ENCODE results near the gene THPO. TPM values are rescaled to one million over a fixed set of nuclear protein-coding genes. Genes with fewer than 3 reads are reported as not detected.

THPO gene
- total and polyA plus RNA-seq, 9 of the 15 experiments (the other 6 are each of a cell fraction or from before 2014, with no cell fraction given): 0.11 to 1.1 (median 0.35) TPM; not detected in 1

GRCh38 chr3:184405075-184406030 lies 27.3 kb upstream of the THPO start:
- Histone ChIP-seq H3K4me2 (ENCODE audit: insufficient read depth, low read length) (no peak overlapping the region), H3K9ac (ENCODE audit: insufficient read depth in 1 of 2, low read depth in 2 of 2, low read length in 2 of 2) (0 out of 4 replicates have a peak overlapping the region, but pooled peaks of 1 of the 2 experiments have one; percentile 19), H2AFZ (ENCODE audit: low read depth, low read length) (no peak overlapping the region), H3K36me3 (ENCODE audit: control insufficient read depth, insufficient read depth, low read length) (no peaks in the 10 kb centered on the region), H3K9me1 (ENCODE audit: control insufficient read depth, insufficient read depth, low read length) (no peaks in the 10 kb centered on the region), H3K4me1 (replicated peaks in 1 of 2; ENCODE audit: control insufficient read depth in 2 of 2, insufficient read depth in 2 of 2, low read length in 2 of 2) (no peaks in the 10 kb centered on the region; a peak in 1 of 5 replicates), H3K27ac (ENCODE audit: extremely low read depth, low read depth, low read length) (no peak overlapping the region), H3K9me3 (replicated peaks; ENCODE audit: control insufficient read depth, insufficient read depth, low read depth, low read length) (no peaks in the 10 kb centered on the region), H3K79me2 (ENCODE audit: control insufficient read depth, insufficient read depth, low read length) (no peaks in the 10 kb centered on the region), H3K4me3 (no peak overlapping the region), H3K27me3 (ENCODE audit: control insufficient read depth in 2 of 2, insufficient read depth in 2 of 2, low read length in 2 of 2) (peaks cover 39 to 77% of the 10 kb centered on the region in 2 experiments), H4K20me1 (replicated peaks; ENCODE audit: control insufficient read depth, insufficient read depth, low read length) (peaks cover 17% of the 10 kb centered on the region)
- 2% methylated on average over 19 of the region's 20 CpGs for WGBS (ENCODE audit: insufficient coverage, low coverage, missing lambda C conversion rate)
- DNase-seq (ENCODE audit: extremely low read depth in 1 of 4, low spot score in 3 of 4) (peak in 1 of 4 experiments; percentile 34), ATAC-seq (peak; percentile 80), FAIRE-seq (peak; percentile 67)
- CTCF ChIA-PET (ENCODE audit: low intra/inter-chr PET ratio): no interaction called here
- intact Hi-C loops (cut with micrococcal nuclease) (no loop called here), in situ Hi-C loops (cut with MboI) (loop anchor here (25.0 kb wide), 1 partner anchor 382 kb away; no protein-coding TSS in a partner anchor)
- no TSS peak for BruUV-seq (replicated peaks)
- POLR2A ChIA-PET: interaction anchor here (1.1 to 1.6 kb wide), 3 partner anchors 9 to 14 kb away, joined by 3 to 4 read pairs (median 3); no protein-coding TSS in a partner anchor
- peak; percentile 39; the same call in 1 of the 2 replicates for TF ChIP-seq EGR1 (conservative IDR thresholded peaks at IDR 0.05)
- no peak for TF ChIP-seq THAP7 (CRISPR knock-in tag; IDR thresholded peaks at IDR 0.05)
- TF ChIP-seq JUN (IDR thresholded peaks at IDR 0.05; ENCODE audit: borderline replicate concordance, low read depth, low read length): no peak
- TF ChIP-seq JUN (CRISPR knock-in tag; IDR thresholded peaks at IDR 0.05; ENCODE audit: borderline replicate concordance): no peak
- TF ChIP-seq TEAD4 (IDR thresholded peaks at IDR 0.05; ENCODE audit: low read length): peak; percentile 73
- TF ChIP-seq TEAD4 (CRISPR knock-in tag; IDR thresholded peaks at IDR 0.05; ENCODE audit: borderline replicate concordance): no peak
- no peak for TF ChIP-seq TEAD1 (CRISPR knock-in tag; IDR thresholded peaks at IDR 0.05)
- 0 out of 2 replicates have a peak, but pooled peaks have one; percentile 26 for TF ChIP-seq HES1 (IDR thresholded peaks at IDR 0.05; ENCODE audit: low read depth)
- TF ChIP-seq CBFA2T2 (conservative IDR thresholded peaks at IDR 0.05): peak; percentile 60
- no peak for TF ChIP-seq BRD9 (IDR thresholded peaks at IDR 0.05; ENCODE audit: low read depth, partially characterized antibody)
- no peak for TF ChIP-seq DMBX1 (CRISPR knock-in tag; IDR thresholded peaks at IDR 0.05; ENCODE audit: borderline replicate concordance)
- no peak for TF ChIP-seq ZNF699 (CRISPR knock-in tag; IDR thresholded peaks at IDR 0.05; ENCODE audit: insufficient replicate concordance)
- TF ChIP-seq DIDO1 (tag; IDR thresholded peaks at IDR 0.05; ENCODE audit: low read depth): no peak
- no peak for TF ChIP-seq ZNF431 (CRISPR knock-in tag; IDR thresholded peaks at IDR 0.05)
- peak; percentile 31; the same call in 1 of the 2 replicates for TF ChIP-seq STAT5A (IDR thresholded peaks at IDR 0.05; ENCODE audit: borderline replicate concordance, low read length)
- TF ChIP-seq, protein P1, sequence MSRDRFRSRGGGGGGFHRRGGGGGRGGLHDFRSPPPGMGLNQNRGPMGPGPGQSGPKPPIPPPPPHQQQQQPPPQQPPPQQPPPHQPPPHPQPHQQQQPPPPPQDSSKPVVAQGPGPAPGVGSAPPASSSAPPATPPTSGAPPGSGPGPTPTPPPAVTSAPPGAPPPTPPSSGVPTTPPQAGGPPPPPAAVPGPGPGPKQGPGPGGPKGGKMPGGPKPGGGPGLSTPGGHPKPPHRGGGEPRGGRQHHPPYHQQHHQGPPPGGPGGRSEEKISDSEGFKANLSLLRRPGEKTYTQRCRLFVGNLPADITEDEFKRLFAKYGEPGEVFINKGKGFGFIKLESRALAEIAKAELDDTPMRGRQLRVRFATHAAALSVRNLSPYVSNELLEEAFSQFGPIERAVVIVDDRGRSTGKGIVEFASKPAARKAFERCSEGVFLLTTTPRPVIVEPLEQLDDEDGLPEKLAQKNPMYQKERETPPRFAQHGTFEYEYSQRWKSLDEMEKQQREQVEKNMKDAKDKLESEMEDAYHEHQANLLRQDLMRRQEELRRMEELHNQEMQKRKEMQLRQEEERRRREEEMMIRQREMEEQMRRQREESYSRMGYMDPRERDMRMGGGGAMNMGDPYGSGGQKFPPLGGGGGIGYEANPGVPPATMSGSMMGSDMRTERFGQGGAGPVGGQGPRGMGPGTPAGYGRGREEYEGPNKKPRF (IDR thresholded peaks at IDR 0.05; ENCODE audit: low read depth, low read length): no peak
- TF ChIP-seq KDM1A (IDR thresholded peaks at IDR 0.05): 0 out of 4 replicates have a peak, but pooled peaks of 1 of the 2 experiments have one; percentile 11
- TF ChIP-seq SMAD2 (IDR thresholded peaks at IDR 0.05; ENCODE audit: low read depth, low read length): no peak

All from K562 (cell line).